Myocyte (in vitro differentiated cells): Measurements from ENCODE around the gene FERMT3. TPM values are rescaled to one million over a fixed set of nuclear protein-coding genes. Genes with fewer than 3 reads are reported as not detected.
A peak's percentile ranks its signal among the peaks of the same experiment; 100 is the strongest.

Experiments
- DNase-seq: peaks from one replicate; pipeline ENCODE4 v3.0.0-alpha.2; 2012; ENCODE audit warnings: low read depth
- total RNA-seq: library from RNA; depleted of rRNA; stranded (reverse); fragments of >200 nt; gene quantifications from 2 replicates; pipeline ENCODE4 v1.2.3, GENCODE V29; 2014

Gene FERMT3
- total RNA-seq, 1 donor from 2014 or later, result 19.4 TPM

DNA sequence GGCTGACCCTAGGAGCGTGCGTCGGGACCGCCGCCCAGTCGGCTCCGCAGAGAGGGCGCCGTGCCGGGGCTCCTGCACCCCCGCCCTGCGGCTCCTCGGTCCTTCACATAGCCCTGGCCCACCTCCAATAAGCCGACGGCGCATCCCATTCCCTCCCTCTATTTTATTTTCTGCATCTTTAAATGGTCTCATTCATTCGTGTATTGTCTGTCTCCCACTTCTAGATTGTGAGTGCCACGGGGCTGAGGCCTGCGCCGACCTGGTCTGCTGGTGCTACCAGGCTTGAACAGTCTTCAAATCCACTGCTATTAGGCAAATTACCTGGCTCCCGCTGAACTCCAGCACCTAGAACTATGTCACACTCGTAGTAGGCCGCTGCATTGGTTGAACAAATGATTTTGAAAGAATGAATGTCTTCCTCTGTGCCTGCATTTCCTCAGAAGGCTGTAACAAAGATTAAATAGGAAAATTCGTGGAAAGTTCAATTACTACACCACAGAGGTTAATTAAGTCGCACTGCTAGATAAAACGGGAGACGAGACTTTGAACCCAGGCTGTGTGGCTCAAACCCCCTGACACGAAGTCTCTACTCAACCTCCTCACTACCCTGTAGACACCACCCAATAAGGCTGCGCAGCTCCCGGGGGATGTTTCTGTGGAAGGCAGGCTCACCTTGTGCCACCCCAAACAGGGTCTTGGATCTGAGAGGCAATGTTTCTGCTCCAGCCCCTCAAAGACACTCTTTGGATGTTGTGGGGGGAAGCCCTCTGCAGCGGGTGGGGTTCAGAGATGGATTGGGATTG lies 41.4 kb downstream of the FERMT3 start:
- DNase-seq, result no peak

DNA sequence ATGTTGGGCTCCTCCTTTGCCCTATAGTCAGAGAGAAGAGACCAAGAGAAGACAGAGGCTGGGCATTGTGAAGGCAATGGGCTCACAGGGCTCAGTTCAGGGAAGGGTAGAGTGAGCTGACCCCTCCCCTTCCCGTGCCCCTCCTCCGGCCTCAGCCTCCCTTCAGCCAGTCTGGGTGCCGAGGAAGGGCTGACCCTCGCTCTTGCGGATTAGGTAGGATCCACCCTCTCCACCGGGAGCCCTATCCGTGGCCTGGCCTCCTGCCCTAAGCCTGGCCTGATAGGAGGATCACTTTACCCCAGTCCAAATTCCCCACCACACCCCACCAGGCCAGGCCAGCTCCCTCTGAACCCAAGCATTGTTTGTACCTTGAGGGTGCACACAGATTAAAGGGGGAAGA lies 42.1 kb downstream of the FERMT3 start:
- no peak for DNase-seq

- DNase-seq, result no peak
Observed at GRCh38 chr11:64249038-64249437, 42.5 kb downstream of the FERMT3 start.

GRCh38 chr11:64249563-64250414 lies 43.3 kb downstream of the FERMT3 start:
- no peak for DNase-seq

GRCh38 chr11:64250415-64251015 lies 44.0 kb downstream of the FERMT3 start:
- DNase-seq, result no peak

GRCh38 chr11:64251016-64251752 lies 44.7 kb downstream of the FERMT3 start, which contains the start of gene PLCB3:
Gene PLCB3, plus strand, starts transcription at chr11:64251530. Its CDS starts 120 bp downstream, at chr11:64251650.
- DNase-seq, result peak; percentile 54

DNA sequence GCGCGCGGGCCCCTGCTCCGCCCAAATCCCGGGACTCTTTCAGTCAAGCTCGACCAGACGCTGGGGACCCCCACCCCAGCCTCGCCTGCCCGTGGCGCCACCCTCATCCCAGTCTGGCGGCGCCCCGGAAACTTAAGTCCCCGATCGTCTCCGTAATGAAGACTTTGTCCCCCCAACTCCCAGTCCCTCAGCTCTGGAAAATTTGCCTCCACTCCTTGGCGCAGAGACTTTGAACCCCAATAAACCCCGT lies 45.2 kb downstream of the FERMT3 start:
- DNase-seq, result no peak

- DNase-seq, result peak; percentile 42
Observed at GRCh38 chr11:64252003-64252872, 45.7 kb downstream of the FERMT3 start.

- DNase-seq, result no peak
Observed at GRCh38 chr11:64253043-64253442, 46.5 kb downstream of the FERMT3 start.

DNA sequence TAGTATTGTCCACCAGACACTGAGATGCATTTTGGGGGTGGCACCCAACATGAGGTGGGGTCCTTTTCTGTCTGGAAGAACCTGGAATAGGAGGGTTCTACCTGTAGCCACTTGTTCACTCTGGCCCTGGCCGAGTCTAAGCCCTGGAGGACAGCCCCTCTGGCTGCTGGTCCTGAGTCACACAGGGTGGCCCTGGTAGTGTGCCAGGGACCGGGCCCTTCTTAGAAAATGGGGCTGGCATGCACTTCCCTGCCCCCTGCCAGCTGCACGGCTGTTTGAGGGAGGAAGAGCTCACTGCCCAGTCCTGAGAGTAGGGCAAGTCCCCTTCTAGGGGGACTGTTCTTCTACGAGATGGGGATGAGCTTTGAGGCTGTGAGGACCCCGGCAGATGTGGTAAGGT lies 47.0 kb downstream of the FERMT3 start:
- DNase-seq, result peak; percentile 63

- no peak for DNase-seq
Observed at GRCh38 chr11:64254326-64254725, 47.8 kb downstream of the FERMT3 start.

- no peak for DNase-seq
Observed at GRCh38 chr11:64255135-64256128, 48.9 kb downstream of the FERMT3 start.

DNA sequence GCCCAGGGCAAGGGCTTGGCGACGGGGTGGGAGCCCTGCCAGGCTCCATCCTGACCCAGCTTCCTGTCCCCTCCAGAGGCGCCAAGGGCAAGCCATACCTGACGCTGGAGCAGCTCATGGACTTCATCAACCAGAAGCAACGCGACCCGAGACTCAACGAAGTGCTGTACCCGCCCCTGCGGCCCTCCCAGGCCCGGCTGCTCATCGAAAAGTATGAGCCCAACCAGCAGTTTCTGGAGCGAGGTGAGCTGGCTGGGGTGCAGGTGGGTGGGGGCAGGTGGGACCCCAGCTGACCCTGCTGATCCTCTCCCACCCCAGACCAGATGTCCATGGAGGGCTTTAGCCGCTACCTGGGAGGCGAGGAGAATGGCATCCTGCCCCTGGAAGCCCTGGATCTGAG lies 49.8 kb downstream of the FERMT3 start:
- DNase-seq, result no peak

DNA sequence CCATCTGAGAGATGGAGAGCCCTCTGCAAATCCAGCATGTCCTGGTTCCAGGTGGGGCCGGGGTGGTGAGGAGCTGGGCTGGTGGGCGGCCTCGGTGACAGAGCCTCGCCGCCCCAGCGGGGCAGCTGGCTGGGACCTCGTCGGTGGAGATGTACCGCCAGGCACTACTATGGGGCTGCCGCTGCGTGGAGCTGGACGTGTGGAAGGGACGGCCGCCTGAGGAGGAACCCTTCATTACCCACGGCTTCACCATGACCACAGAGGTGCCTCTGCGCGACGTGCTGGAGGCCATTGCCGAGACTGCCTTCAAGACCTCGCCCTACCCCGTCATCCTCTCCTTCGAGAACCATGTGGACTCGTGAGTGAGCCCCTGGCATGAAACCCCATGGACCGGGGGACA lies 51.8 kb downstream of the FERMT3 start:
- no peak for DNase-seq

- DNase-seq, result no peak
Observed at GRCh38 chr11:64258946-64259532, 52.5 kb downstream of the FERMT3 start.

DNA sequence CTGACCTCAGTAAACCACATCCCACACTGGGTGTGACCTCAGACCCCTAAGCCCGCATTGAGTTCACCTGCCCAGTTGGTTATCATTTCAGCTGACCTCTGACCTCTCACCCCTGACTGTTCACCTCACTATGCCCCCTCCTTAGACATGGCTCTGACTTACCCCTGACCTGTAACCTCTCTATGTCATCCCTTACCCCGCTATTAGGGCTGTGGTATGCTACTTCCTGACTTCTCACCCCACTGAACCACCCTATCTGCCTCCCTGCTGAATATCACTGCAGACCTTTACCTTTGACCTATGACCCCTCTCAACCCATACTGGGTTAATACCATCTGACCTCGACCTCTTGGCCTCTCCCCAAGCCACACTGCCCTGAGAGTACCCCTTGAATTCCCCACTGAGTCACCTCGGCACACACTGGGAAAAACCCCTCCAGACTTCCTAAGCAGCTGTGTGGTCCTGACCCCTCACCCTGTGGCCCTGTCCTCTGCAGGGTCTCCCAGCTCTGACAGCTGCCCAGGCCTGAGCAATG lies 53.1 kb downstream of the FERMT3 start:
- DNase-seq, result no peak

DNA sequence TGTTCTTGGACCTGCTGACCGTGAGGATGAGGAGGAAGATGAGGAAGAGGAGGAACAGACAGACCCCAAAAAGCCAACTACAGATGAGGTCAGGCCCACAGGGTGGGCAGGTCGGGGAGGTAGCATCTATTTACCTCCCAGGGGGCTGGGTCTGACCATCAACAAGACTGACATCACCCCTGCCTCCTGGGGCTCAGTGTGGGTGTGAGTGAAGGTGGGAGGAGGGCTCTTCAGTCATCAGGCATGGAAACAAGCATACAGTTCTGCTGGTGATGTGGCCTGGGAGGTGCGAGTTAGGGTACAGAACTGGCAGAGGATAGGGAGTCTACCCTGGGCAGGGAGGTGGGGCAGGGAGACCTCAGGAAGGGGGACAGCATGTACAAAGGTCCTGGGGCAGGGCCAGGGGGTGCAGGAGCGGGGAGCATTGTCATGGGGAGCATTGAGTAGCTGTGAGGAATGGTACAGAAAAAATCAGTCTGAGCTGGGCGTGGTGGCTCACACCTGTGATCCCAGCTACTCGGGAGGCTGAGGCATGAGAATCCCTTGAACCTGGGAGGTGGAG lies 53.7 kb downstream of the FERMT3 start:
- no peak for DNase-seq

DNA sequence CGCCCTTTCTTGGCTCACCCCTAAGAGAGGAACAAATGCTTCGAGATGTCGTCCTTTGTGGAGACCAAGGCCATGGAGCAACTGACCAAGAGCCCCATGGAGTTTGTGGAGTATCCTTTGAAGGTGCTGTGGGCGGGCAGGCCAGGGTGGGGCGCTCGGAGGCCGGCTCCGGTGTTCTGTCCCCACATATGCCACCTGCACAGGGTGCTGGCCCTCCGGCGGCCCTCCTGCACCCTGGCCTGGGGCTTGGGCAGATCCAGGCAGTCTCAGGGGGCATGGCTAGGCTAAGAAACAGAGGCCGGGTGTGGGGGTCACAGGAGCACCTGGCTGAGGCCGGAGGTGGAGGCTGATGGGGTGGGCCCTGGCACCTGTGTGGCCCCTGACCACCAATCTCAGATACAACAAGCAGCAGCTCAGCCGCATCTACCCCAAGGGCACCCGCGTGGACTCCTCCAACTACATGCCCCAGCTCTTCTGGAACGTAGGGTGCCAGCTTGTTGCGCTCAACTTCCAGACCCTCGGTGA lies 55.1 kb downstream of the FERMT3 start:
- DNase-seq, result no peak
